Activated T-cell treated with anti-CD3 and anti-CD28 coated beads for 1 hour (primary cell): Measurements from ENCODE around the gene GLDC.
"Not testable (repeated sequence)": the region's sequence is repeated elsewhere in the genome, so short reads cannot be mapped to it uniquely, and the experiment has no call there.

Experiments used
- DNase-seq: peaks from one replicate; pipeline ENCODE4 v3.0.0-alpha.2; 2020; ENCODE audit warnings: low read depth

Gene GLDC

DNA sequence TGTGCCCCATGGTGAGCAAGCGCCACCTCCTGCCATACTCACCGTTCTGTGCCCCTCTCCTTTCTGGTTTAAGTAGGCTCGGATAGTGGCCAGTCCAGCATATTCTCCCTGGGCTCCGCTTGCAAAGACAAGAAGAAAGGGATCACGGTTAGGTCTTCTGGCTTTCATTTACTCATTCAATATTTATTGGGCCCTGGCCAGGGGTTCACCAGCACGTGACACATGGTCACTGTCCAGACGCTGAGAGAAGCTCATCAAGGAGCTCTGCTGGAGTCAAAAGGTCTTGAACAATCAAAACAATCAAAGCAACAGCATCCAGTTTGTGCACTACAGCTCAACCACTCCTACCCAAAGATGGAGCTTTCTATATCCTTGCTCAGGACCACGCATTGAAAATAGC is 80.2 kb downstream of the GLDC start:
- DNase-seq = no peak

GRCh38 chr9:6564868-6565267 is 80.7 kb downstream of the GLDC start:
- DNase-seq = no peak

DNA sequence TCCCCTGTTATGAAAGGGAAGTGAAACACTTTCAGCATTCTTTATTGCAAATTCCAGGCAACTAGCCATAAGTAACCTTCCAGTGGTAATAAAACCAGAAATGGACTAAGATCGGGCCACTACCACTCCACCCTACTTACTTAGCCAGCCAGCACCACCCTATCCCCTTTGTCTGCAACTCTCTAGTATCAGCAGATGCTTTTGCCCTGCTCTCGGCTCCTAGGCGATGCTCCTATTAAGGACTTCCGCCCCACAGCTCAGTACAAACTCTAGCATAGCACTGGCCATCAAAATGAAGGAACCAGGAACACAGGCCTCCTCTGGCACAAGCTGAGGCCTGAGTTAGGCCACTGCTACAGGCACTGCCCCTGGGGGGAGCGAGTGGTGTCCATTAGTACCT is 81.2 kb downstream of the GLDC start:
- DNase-seq = no peak

DNA sequence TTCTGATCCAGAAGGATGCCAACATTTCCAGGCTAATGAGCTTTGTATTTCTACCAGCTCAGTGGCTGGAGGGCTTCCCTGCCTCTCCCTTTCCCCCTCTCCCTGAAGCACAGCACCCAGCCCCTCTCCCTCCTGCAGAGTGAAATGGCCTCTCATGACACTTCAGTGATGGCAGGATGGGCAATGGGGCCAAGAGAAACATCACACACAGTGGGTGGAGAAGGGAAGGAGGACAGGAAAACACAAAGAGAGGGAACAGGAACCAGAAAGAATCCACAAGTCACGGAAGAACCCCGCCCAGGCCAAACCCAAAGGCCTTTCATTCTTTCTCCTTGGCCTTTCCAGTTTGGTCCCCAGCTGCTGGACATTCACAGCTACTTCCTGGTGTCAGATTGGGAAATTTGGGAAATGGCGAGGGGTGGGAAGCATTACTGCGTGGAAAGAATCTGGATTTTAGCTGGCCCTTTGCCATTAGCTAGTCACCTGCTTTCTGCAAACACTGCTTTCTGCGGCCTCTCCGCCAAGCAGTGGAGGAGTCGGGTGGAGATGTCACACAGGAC is 82.6 kb downstream of the GLDC start:
- DNase-seq = no peak

DNA sequence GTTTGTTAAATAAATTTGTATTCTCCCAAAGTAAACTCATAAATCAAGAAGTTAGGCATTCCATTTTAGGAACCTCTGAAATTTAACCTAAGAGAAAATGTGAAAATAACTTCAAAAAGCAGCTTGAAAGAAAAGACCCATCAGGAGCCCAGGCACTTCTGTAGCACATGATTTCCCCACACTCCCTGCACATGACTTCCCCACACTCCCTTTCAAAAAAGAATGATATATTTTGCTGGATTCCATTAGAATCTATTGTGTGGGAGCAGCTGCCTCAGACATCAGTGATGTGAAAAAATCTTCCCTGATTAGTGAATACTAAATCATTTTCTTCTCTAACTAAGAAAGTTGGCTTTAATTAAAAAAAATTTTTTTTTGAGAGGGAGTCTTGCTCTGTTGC is 83.3 kb downstream of the GLDC start:
- no peak for DNase-seq

DNA sequence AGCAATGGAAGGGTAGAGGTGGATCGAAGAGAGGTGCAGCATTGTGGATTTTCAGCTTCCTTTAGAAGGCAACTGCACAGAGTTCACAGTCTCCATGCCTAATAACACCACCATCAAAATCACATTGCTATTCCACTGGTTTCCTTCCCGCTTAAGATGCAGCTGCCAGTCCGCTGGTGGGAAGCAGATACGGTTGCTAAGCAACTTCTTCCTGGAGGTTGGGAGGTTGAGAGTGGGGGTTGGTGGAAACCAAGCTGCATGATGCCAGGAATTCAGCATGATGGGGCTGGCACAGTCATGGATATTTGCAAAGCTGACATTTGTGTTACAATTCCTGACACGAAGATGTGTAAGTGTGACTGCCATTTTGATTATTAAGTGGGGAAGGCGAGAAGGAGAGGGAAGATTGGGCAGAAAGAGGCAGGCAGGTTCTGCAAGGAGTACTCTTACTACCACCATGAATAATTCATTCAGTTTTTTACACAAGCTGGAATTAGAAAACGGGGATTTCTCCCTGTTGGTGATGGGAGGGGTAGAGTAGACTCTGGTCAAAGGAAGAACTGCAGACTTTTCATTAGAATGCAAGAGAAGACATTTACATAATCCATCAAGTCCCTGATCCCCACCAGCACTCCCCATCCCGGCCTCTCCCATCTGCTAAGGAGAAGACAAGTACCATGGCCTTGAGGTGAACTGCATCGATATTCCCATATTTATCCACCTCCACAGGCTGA is 87.5 kb downstream of the GLDC start:
- DNase-seq = no peak

DNA sequence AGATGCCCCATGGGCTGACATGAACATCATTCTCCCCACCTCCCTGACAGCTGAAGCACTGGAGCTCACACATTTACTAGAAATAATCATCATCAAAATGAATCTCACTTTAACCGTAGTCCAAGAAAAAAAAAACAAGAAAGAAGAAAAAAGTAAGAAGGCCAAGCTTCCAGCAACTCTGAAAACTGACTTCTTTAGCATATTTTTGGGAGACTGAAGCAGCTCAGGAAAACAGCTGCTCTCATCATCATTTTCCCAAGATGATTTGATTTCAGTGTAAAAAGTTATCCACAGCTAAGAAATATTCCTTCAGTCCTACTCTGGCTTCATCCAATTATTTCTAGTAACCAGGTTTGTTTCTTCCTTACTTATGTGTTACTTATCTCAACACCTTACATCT is 91.7 kb downstream of the GLDC start:
- DNase-seq = no peak

GRCh38 chr9:6552498-6553121 is 92.9 kb downstream of the GLDC start:
- DNase-seq = no peak

- no peak for DNase-seq
These were observed 93.5 kb downstream of the GLDC start for GRCh38 chr9:6552033-6552432.

GRCh38 chr9:6551136-6551535 is 94.4 kb downstream of the GLDC start:
- DNase-seq = no peak

- no peak for DNase-seq
These were observed 96.3 kb downstream of the GLDC start for GRCh38 chr9:6549106-6549800.

DNA sequence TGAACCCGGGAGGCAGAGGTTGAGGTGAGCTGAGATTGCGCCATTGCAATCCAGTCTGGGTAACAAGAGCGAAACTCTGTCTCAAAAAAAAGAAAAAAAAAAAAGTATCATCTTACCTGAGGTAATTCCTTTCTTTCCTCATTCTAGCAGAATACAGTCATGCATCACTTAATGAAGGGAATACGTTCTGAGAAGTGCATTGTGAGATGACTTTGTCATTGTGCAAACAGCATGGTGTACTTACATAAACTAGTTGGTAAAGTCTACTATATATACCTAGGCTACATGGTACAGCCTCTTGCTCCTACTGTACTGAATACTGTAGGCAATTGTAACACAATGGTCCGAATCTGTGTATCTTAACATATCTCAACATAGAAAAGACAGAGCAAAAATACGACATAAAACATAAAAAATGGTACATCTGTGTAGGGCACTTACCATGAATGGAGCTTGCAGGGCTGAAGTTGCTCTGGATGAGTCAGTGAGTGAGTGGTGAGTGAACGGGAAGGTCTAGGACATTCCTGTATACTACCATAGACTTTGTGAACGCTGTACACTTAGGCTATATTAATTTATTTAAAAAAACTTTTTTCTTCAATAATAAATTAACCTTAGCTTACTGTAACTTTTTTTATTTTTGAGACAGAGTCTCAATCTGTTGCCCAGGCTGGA is 100.4 kb downstream of the GLDC start:
- no peak for DNase-seq

DNA sequence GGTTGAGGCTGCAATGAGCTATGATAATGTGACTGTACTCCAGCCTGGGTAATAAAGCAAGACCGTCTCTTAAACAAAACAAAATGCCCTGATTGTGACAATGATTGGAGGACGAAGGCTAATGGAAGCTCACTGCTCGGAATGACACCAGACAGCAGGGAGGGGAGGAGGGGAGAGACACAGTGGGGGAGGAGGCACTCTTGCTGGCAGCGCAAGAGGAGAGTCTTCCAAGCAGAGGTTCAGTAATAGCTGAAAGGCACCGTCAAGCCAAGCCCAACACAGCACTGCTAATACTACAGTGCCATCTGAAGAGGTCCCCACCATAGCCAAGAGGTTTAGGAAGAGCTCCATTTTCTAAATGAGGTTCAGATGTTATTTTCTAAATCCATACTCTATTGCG is 102.3 kb downstream of the GLDC start:
- no peak for DNase-seq

DNA sequence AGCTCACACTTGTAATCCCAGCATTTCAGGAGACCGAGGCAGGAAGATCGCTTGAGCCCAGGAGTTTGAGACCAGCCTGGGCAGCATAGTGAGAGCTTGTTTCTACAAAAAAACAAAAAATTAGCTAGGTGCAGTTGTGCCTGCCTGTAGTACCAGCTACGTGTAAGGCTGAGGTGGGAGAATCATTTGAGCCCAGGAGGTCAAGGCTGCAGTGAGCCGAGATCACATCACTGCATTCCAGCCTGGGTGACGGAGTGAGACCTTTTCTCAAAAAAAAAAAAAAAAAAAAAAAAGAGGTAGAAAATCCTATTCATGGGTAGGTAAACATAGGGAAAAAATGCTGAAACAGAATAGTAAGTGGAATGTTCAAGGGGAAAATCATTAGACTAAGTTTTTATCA is 102.9 kb downstream of the GLDC start:
- DNase-seq = not testable (repeated sequence)

DNA sequence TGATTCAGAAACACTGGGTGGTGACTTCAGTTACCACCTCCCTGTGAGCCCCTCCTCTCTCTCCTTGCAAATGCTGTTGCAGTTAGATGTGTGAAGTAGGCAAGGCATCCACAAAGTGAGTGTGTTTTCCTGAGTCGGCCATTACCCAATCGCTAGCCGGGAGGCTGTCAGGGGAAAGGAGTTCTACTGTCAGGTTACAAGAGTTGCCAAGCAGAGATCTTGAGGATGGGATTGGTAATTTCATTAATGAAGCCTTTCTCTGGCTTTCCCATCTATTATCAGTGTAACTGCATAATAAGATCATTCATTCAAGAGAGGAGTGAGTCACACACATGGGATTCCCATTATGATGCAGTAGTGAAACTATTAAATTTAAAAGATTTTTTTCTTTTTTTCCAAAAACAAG is 106.9 kb downstream of the GLDC start:
- DNase-seq = no peak

GRCh38 chr9:6535594-6535993 is 109.9 kb downstream of the GLDC start:
- DNase-seq = no peak

DNA sequence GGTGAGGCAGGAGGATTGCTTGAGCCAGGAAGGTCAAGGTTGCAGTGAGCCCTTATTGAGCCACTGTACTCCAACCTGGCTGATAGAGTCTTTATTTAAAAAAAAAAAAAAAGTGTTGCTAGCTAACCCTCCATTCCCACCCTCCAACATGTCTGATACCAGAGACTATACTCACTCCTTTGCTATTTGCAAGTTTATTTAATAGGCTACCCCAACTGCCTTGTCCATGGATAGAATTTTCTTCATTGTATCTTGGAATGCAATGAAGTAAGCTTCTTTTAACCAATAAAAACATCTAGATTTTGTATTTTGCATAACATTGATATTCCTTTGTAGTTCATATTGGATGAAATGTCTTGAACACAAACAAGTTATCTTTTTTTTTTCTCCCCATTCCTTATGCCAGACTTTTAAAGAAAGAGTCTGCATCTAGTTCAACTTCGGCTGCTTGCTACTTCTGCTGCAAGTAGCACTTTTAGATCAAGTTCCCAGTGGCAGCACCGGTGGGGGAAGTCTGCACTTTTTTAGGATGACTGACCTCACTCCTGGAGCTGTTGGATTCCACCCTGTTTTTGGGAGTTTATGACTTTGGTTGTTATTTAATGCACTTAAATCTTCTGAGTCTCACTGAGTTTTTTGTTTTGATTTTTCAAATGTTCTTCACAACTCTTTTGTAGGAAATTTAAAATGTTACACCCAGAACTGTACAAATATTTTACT is 120.0 kb downstream of the GLDC start:
- no peak for DNase-seq

- no peak for DNase-seq
These were observed 123.3 kb downstream of the GLDC start for GRCh38 chr9:6522263-6522662.

DNA sequence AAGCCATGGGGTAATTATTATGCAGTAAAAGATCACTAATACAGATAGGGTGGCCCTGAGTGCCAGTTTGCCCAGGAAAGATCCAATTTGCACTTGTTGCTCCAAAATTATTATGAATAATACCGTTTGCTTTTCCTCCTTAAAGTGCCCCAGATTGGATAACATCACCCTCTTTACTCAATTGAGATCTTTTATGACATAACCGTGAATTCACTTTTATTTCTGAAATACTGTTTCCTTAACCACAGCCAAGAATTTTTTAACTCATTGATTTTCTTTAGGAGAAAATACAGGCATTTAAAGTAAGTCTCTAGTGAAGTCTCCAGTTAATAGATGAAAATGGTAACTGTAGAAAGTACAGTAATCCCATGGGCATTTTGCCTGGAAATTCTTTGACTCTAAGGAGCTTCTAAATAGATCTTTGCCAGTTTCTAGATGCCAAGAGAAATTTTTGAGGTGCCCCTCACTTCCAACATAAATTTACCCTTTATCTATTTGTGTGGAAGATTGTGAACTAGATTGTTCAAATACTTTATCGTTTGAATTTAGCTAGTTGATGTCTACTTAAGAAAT is 133.4 kb downstream of the GLDC start:
- DNase-seq = no peak

DNA sequence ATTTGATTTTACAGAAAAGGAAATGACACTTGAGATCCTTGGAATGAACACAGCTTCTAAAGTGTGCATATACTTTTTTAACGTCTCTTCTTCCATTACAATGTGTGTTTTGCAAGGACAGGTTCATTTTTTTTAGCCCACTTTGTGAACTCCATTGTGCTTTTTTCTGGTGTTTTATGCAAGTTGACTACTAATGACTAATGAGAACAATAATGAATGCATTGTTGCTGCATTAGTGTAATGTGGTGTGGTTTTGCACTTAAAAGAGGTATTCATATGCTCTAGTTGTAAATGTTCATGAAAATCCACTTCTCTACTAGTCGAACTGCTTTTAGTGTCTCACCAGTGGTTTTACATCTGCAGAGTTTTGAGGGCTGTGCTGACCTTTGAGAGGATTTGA is 139.0 kb downstream of the GLDC start:
- no peak for DNase-seq

GRCh38 chr9:6502399-6502798 is 143.1 kb downstream of the GLDC start:
- no peak for DNase-seq
